ENCODE measurements around the gene MATK. TPM values are rescaled to one million over a fixed set of nuclear protein-coding genes. Genes with fewer than 3 reads are reported as not detected.

Gene MATK, protein sequence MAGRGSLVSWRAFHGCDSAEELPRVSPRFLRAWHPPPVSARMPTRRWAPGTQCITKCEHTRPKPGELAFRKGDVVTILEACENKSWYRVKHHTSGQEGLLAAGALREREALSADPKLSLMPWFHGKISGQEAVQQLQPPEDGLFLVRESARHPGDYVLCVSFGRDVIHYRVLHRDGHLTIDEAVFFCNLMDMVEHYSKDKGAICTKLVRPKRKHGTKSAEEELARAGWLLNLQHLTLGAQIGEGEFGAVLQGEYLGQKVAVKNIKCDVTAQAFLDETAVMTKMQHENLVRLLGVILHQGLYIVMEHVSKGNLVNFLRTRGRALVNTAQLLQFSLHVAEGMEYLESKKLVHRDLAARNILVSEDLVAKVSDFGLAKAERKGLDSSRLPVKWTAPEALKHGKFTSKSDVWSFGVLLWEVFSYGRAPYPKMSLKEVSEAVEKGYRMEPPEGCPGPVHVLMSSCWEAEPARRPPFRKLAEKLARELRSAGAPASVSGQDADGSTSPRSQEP
- total RNA-seq (1 to 10 TPM in 1 of 10 donors, under 1 TPM in 9; 0.14 to 4.9 (median 0.44) TPM), polyA plus RNA-seq (1 to 10 TPM in 1 of 2 donors, under 1 TPM in 1; 0.97 to 1.2 TPM)
- long read RNA-seq, donor 1, partial matches to known transcripts = 3 of 5 reads
- long read RNA-seq, donor 1, other reads (novel, unspliced or antisense) = 2 of 5 reads
- long read RNA-seq, donor 2 = 0 reads
- long read RNA-seq, donor 3, partial matches to known transcripts = 2 of 2 reads
- long read RNA-seq, donor 3, other reads (novel, unspliced or antisense) = 0 of 2 reads

DNA sequence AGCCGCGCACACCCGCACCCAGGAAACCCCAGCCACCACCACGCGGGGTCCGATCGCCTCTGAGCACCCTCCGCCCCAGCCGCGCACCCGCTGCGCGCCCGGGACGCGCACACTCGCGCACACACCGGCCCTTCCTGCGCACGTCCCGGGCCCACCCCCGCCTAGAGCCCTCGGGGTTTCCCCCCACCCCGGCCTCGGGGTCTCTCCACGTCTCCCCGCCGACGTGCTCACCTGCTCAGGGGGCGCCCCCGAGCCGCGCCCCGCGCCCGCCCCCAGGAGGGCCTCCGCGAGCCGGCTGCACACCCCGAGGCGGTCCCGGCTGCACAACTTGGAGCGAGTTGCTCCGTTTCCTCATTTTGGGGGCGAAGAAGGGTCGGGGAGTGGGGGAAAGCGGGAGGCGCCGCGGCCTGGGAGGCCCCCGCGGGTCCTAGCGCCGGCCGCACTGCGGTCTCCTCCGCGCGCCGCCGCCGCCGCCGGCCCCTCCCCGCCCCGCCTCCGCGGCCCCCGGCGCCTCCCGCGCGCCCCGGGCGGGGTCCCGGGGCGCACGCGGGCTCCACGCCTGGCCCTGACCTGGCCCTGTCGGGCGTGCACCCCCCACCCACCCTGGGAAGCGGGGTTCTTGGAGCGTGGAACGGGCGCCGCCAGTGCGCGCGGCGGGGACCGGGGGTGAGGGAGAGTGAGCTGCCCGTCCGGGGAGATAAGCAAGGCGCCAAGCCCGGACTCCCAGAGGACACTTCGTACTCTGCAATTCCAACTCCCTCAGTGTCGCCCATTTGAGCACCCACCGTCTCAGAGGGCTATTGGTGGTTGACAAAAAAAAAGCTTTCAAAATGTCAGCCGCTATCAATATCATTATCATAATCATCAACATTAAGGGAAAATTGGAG lies at the start of gene MATK:
MATK (minus strand) TSS at position 444 of the 887 bp plus-strand sequence. CDS start 1,246 bp downstream, outside the sequence.
- Histone ChIP-seq H3K36me3 (no peaks in the 10 kb centered on the region), H3K27me3 (peaks cover 19 to 54% (median 45%) of the 10 kb centered on the region in 7 donors), H3K27ac (peak within 1 kb of the TSS in 1 of 10 donors; percentile 73), H3K4me1 (peaks cover 0 to 12% (median 3%) of the 10 kb centered on the region in 9 donors), H3K4me3 (peak within 1 kb of the TSS in 9 of 10 donors; percentile 17 to 56 (median 38)), H3K9me3 (peaks cover 0 to 26% (median 14%) of the 10 kb centered on the region in 11 donors)
- intact Hi-C loops (cut with DNase I) = no loop called here
- no peak for DNase-seq
- TF ChIP-seq, protein P1, sequence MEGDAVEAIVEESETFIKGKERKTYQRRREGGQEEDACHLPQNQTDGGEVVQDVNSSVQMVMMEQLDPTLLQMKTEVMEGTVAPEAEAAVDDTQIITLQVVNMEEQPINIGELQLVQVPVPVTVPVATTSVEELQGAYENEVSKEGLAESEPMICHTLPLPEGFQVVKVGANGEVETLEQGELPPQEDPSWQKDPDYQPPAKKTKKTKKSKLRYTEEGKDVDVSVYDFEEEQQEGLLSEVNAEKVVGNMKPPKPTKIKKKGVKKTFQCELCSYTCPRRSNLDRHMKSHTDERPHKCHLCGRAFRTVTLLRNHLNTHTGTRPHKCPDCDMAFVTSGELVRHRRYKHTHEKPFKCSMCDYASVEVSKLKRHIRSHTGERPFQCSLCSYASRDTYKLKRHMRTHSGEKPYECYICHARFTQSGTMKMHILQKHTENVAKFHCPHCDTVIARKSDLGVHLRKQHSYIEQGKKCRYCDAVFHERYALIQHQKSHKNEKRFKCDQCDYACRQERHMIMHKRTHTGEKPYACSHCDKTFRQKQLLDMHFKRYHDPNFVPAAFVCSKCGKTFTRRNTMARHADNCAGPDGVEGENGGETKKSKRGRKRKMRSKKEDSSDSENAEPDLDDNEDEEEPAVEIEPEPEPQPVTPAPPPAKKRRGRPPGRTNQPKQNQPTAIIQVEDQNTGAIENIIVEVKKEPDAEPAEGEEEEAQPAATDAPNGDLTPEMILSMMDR (IDR thresholded peaks at IDR 0.05) = no peak
- ATAC-seq = peak in 2 of 8 donors; percentile 16 to 27
- WGBS, 2 donors = 4 to 5% methylated on average over 79 to 101 of the region's 101 CpGs

DNA sequence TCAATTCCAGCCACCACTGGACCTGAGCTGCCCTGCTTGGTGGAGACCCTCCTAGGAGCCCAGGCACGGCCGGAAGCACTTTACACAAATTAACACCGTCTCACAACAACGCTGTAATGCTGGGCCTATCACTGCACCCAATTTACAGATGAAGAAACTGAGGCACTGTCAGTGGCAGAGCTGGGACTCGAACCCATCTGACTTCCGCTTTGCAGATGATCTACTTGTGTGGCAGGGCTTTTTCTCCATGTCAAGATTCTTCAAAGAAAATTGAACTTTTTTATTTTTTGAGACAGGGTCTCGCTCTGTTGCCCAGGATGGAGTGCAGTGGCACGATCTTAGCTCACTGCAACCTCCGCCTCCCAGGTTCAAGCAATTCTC lies 48.9 kb upstream of the MATK start:
- intact Hi-C loops (cut with DNase I) = no loop called here
- H3K4me3 ChIP-seq = no peak overlapping the region
- no peaks in the 10 kb centered on the region for H3K36me3 ChIP-seq
- ATAC-seq = no peak
- H3K27ac ChIP-seq = no peak overlapping the region
- 89% methylated on average over 9 of the region's 9 CpGs for WGBS, 2 donors
- TF ChIP-seq, protein P1 (IDR thresholded peaks at IDR 0.05) = no peak
- peaks cover 0 to 4% (median 0%) of the 10 kb centered on the region in 11 donors for H3K9me3 ChIP-seq
- peaks cover 4 to 47% (median 36%) of the 10 kb centered on the region in 7 donors for H3K27me3 ChIP-seq
- DNase-seq = no peak
- no peaks in the 10 kb centered on the region for H3K4me1 ChIP-seq

DNA sequence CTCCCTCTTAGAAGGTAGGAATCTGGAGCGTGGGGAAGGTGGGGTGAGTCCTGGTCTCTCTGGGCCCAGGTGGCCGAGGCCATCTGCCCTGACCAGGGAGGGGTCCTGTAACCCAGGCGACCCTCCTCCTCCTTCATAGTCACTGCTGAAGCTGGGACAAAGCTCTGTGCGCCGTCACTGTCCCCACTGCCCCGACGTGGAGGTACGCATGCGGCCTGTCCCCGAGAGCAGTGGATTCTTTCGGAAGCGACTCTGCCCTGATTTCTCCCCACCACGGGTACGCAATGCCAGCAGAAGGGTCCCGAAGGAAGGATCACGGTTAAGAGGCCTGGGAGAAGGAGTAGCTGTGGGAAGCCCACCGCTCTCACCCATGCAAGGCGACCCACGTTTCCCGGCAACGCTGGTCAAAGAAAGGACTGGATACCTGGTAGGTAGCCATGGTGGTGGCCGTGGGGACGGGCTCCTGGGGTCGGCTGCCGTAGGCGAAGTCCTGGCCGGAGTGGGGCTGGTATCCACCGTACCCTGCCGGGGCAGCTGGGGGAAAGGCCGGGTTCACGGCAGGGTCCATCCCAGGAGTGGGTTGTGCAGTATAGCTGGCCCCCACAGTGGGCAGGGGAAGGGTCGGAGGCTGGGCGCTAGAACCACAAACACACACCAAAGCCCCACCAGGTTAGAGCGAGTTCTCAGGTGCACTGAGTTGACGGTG lies 48.3 kb upstream of the MATK start:
- Histone ChIP-seq H3K4me1 (no peaks in the 10 kb centered on the region), H3K9me3 (peaks cover 0 to 4% (median 0%) of the 10 kb centered on the region in 11 donors), H3K27me3 (peaks cover 4 to 52% (median 38%) of the 10 kb centered on the region in 7 donors), H3K4me3 (no peak overlapping the region), H3K27ac (no peak overlapping the region), H3K36me3 (no peaks in the 10 kb centered on the region)
- intact Hi-C loops (cut with DNase I) = no loop called here
- 88% methylated on average over 35 of the region's 35 CpGs for WGBS, 2 donors
- DNase-seq = no peak
- TF ChIP-seq, protein P1 (IDR thresholded peaks at IDR 0.05) = no peak
- ATAC-seq = no peak
